Vagina (tissue), 2 donors: ENCODE results near the gene CPT1C. TPM values are rescaled to one million over a fixed set of nuclear protein-coding genes. Genes with fewer than 3 reads are reported as not detected.

Experiments used
- DNase-seq, 2 donors: peaks; one replicate each; pipeline ENCODE4 v3.0.0-alpha.2; 2017; ENCODE audit errors: extremely low spot score in 2 of 2
- H3K27ac ChIP-seq: fragments of 200-600 bp; sonication (generic); one replicate; pipeline ENCODE4 v1.5.1; 2019
- H3K27me3 ChIP-seq: fragments of 200-600 bp; sonication (generic); one replicate; pipeline ENCODE4 v1.5.1; 2019
- H3K36me3 ChIP-seq, 2 donors: fragments of 200-600 bp; sonication (generic); one replicate each; pipeline ENCODE4 v1.5.1; 2017 to 2019
- H3K4me1 ChIP-seq: fragments of 200-600 bp; sonication (generic); one replicate; pipeline ENCODE4 v1.5.1; 2019
- H3K4me3 ChIP-seq, 2 donors: fragments of 200-600 bp; sonication (generic); 1 replicate in 1 of 2; 2 replicates in 1 of 2; pipeline ENCODE4 v1.5.1; 2016 to 2019
- H3K9me3 ChIP-seq: fragments of 200-600 bp; sonication (generic); one replicate; pipeline ENCODE4 v1.5.1; 2019
- POLR2A ChIP-seq, 2 donors: fragments of 450-650 bp; IDR thresholded peaks; one replicate each; pipeline ENCODE4 v1.6.1; 2017; ENCODE audit warnings: antibody characterized with exemption in 2 of 2, mild to moderate bottlenecking in 2 of 2, moderate library complexity in 2 of 2
- POLR2AphosphoS5 ChIP-seq, 2 donors: sonication (generic); formaldehyde crosslinking; IDR thresholded peaks; one replicate each; pipeline ENCODE4 v1.9.0; 2017; ENCODE audit warnings: antibody characterized with exemption in 2 of 2, mild to moderate bottlenecking in 2 of 2, low read depth in 1 of 2; ENCODE audit not compliant: insufficient read depth in 1 of 2
- intact Hi-C: fragments of 100-400 bp; cut with DNase I; formaldehyde crosslinking; loops from one replicate; pipeline ENCODE4 v1.15.1; 2023
- microRNA-seq: library from miRNA; unstranded; fragments of <30 nt; microRNA quantifications from one replicate; pipeline ENCODE4, GENCODE V29; 2017; ENCODE audit warnings: borderline number of aligned reads, borderline replicate concordance
- small RNA-seq: library from RNA; depleted of rRNA; stranded (forward); fragments of <200 nt; gene quantifications from one replicate; pipeline ENCODE3, GENCODE V24; 2016
- total RNA-seq: library from RNA; depleted of rRNA; stranded (reverse); fragments of >200 nt; gene quantifications from one replicate; pipeline ENCODE4 v1.2.3, GENCODE V29; 2016
- TF ChIP-seq, protein P1 (sequence below), 3 experiments: fragments of 450-650 bp in 2 of 3; fragments of 200-600 bp in 1 of 3; sonication (generic) in 1 of 3; IDR thresholded peaks; one replicate each; pipeline ENCODE4 v1.5.1; 2017 to 2019; ENCODE audit warnings: antibody characterized with exemption in 3 of 3, mild to moderate bottlenecking in 2 of 3, moderate library complexity in 2 of 3

The CPT1C gene
- total RNA-seq, 1 donor from 2014 or later = 12.3 TPM

DNA sequence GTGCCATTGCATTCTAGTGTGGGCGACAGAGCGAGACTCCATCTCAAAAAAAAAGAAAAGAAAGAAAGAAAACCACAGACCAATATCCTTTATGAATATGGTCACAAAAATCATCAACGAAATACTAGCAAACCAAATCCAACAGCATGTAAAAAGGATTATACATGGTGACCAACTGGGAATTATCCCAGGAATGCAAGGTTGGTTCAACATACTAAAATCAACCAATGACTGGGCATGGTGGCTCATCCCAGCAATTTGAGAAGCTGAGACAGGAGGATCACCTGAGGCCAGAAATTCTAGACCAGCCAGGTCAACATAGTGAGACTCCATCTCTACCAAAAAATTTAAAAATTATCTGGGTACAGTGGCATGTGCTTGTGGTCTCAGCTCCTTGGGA is 65.0 kb downstream of the CPT1C start:
- H3K4me3 ChIP-seq = no peak overlapping the region
- peaks cover 4% of the 10 kb centered on the region for H3K9me3 ChIP-seq
- intact Hi-C loops = loop anchor here (10.0 kb wide), 1 partner anchor 99 kb away; the partner anchor contains the start of gene PTOV1
- H3K27ac ChIP-seq = no peak overlapping the region
- H3K27me3 ChIP-seq = no peaks in the 10 kb centered on the region
- no peaks in the 10 kb centered on the region for H3K36me3 ChIP-seq
- TF ChIP-seq POLR2A (IDR thresholded peaks at IDR 0.05) = no peak
- TF ChIP-seq POLR2AphosphoS5 (IDR thresholded peaks at IDR 0.05; ENCODE audit: insufficient read depth in 1 of 2, low read depth in 1 of 2) = no peak
- TF ChIP-seq, protein P1, sequence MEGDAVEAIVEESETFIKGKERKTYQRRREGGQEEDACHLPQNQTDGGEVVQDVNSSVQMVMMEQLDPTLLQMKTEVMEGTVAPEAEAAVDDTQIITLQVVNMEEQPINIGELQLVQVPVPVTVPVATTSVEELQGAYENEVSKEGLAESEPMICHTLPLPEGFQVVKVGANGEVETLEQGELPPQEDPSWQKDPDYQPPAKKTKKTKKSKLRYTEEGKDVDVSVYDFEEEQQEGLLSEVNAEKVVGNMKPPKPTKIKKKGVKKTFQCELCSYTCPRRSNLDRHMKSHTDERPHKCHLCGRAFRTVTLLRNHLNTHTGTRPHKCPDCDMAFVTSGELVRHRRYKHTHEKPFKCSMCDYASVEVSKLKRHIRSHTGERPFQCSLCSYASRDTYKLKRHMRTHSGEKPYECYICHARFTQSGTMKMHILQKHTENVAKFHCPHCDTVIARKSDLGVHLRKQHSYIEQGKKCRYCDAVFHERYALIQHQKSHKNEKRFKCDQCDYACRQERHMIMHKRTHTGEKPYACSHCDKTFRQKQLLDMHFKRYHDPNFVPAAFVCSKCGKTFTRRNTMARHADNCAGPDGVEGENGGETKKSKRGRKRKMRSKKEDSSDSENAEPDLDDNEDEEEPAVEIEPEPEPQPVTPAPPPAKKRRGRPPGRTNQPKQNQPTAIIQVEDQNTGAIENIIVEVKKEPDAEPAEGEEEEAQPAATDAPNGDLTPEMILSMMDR (IDR thresholded peaks at IDR 0.05) = no peak
- H3K4me1 ChIP-seq = no peaks in the 10 kb centered on the region
- no peak for DNase-seq

DNA sequence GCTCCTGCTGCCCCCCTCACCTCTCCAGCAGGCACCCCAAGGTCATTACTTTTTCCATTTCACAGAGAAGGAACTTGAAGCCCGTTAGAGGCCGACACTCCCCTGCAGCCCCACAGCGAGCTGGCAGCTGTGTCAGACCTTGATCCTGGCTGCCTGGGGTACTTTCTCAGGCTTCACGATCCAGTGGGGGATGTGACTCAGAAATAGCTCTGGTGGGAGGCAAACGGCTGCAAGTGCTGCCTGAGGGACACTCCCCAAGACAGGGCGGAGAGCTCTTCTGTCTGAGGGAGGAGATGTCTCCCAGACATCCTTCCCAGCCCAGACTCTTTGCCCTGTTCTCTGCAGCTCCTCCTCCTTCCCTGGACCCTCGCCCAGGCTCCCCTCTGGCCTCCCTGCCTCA is 67.4 kb downstream of the CPT1C start:
- Histone ChIP-seq H3K27ac (no peak overlapping the region), H3K4me3 (no peak overlapping the region), H3K9me3 (peaks cover 4% of the 10 kb centered on the region), H3K27me3 (no peaks in the 10 kb centered on the region), H3K36me3 (no peaks in the 10 kb centered on the region), H3K4me1 (no peaks in the 10 kb centered on the region)
- intact Hi-C loops = loop anchor here (10.0 kb wide), 1 partner anchor 97 kb away; the partner anchor contains the start of gene PTOV1
- DNase-seq = no peak
- TF ChIP-seq POLR2AphosphoS5 (IDR thresholded peaks at IDR 0.05; ENCODE audit: insufficient read depth in 1 of 2, low read depth in 1 of 2) (no peak), POLR2A (IDR thresholded peaks at IDR 0.05) (no peak)
- TF ChIP-seq, protein P1 (IDR thresholded peaks at IDR 0.05) = no peak

DNA sequence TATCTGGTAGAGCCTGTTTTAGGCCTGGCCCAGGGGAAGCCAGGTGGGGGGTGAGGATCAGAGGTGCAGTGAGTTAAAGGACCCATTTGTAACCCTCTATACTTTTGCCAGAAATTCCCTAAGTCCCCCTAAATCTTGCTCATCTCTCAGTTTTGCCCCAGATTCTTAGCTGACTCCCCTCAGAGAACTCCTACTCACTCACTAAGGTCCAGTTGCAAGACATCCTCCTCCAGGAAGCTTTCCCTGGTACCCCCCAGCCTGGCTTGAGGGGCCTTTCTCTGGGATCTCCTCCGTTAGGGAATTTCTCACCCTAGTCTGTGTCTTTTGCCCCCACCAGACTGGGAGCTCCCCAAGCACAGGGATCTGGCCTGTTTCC is 70.3 kb downstream of the CPT1C start:
- Histone ChIP-seq H3K27me3 (no peaks in the 10 kb centered on the region), H3K36me3 (no peaks in the 10 kb centered on the region), H3K9me3 (peaks cover under 1% of the 10 kb centered on the region), H3K27ac (peak overlapping the region; percentile 69), H3K4me3 (no peak overlapping the region), H3K4me1 (peaks cover 7% of the 10 kb centered on the region)
- no peak for DNase-seq
- intact Hi-C loops = no loop called here
- TF ChIP-seq POLR2AphosphoS5 (IDR thresholded peaks at IDR 0.05; ENCODE audit: insufficient read depth in 1 of 2, low read depth in 1 of 2) = no peak

DNA sequence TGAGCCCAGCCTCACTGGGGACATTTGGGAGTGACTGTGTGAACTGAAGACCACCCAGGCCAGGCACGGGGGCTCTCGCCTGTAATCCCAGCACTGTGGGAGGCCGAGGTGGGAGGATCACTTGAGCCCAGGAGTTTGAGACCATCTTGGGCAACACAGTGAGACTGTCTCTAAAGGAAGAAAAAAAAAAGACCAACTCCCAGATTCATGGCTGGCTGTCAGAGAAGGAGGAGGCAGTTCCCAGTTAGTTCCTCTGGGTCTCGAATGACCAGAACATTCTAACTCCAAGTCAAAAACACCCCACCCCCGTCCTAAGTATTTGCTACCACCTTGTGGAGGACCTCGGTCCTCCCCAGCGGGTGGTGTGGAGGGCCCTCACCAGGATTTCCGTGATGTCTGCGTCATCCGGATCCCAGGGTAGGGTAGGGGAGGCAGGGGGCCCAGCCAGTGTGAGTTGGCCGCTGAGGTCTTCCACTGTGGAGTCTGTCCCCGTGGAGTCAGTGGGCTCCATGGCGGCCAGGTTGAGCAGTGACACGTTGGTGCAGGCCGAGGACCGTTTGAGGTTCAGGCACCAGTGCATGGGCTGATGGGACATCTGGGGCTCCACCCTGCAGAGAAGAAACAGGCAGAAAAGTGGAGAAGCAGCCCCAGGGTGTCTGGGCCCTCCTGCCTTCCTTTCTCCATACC is 70.9 kb downstream of the CPT1C start:
- TF ChIP-seq POLR2A (IDR thresholded peaks at IDR 0.05) (no peak), POLR2AphosphoS5 (IDR thresholded peaks at IDR 0.05; ENCODE audit: insufficient read depth in 1 of 2, low read depth in 1 of 2) (no peak)
- TF ChIP-seq, protein P1 (IDR thresholded peaks at IDR 0.05) = no peak
- no peak for DNase-seq
- Histone ChIP-seq H3K27ac (peak overlapping the region; percentile 69), H3K27me3 (no peaks in the 10 kb centered on the region), H3K9me3 (no peaks in the 10 kb centered on the region), H3K4me3 (no peak overlapping the region), H3K36me3 (no peaks in the 10 kb centered on the region), H3K4me1 (peaks cover 7% of the 10 kb centered on the region)
- intact Hi-C loops = no loop called here

DNA sequence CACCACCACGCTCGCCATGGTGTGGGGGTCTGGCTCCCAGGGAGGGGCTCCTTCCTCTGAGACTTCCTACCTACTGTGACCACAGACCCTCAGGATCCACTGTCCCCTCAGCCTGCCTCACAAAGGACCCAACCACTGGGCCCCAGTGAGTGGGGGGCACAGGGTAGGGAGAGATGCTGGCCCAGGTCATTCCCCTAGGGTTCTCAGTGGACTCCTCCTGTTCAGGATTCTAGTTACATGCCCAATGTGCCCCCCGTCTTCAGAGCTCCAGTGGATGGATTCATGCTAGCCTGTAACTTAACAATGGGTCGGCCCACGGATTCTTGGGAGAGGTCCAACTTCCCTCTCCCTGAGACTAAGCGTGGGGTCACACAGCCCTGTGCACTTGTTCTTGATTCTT is 72.3 kb downstream of the CPT1C start, which contains the start of gene TSKS:
Gene TSKS (minus strand): TSS at position 77 of the 400 bp plus-strand sequence. CDS start 59 bp downstream, at position 18.
- Histone ChIP-seq H3K27me3 (no peaks in the 10 kb centered on the region), H3K4me1 (peaks cover 16% of the 10 kb centered on the region), H3K9me3 (no peaks in the 10 kb centered on the region), H3K36me3 (no peaks in the 10 kb centered on the region), H3K27ac (peak within 1 kb of the TSS; percentile 69), H3K4me3 (no peak within 1 kb of the TSS)
- TF ChIP-seq POLR2A (IDR thresholded peaks at IDR 0.05) (no peak), POLR2AphosphoS5 (IDR thresholded peaks at IDR 0.05; ENCODE audit: insufficient read depth in 1 of 2, low read depth in 1 of 2) (no peak)
- TF ChIP-seq, protein P1 (IDR thresholded peaks at IDR 0.05) = no peak
- no peak for DNase-seq
- intact Hi-C loops = no loop called here

Small RNA genes within 50 kb of the gene (microRNA-seq; reads per million reads assigned to microRNA genes)
- not detected for gene MIR5088

Small RNA genes within 50 kb of the gene (small RNA-seq; reads per million reads assigned to genes)
- not detected for gene MIR5088

Other genes starting within 250 kb of the CPT1C start
- 0.74 TPM for gene SLC17A7, start 249.6 kb upstream of the CPT1C start, total RNA-seq
- gene PIH1D1, start 239.3 kb upstream of the CPT1C start, total RNA-seq = 96.3 TPM
- gene ALDH16A1, start 237.9 kb upstream of the CPT1C start, total RNA-seq = 29.5 TPM
- 10.1 TPM for gene FLT3LG, start 216.9 kb upstream of the CPT1C start, total RNA-seq
- 3,900 TPM for gene RPL13A, start 203.5 kb upstream of the CPT1C start, total RNA-seq
- gene RPS11, start 194.7 kb upstream of the CPT1C start, total RNA-seq = 4,897 TPM
- gene FCGRT, start 178.5 kb upstream of the CPT1C start, total RNA-seq = 166 TPM
- gene RCN3, start 163.1 kb upstream of the CPT1C start, total RNA-seq = 22.6 TPM
- 72.2 TPM for gene NOSIP, start 110.6 kb upstream of the CPT1C start, total RNA-seq
- 5.4 TPM for gene PRRG2, start 109.8 kb upstream of the CPT1C start, total RNA-seq
- gene PRR12, start 99.9 kb upstream of the CPT1C start, total RNA-seq = 15.5 TPM
- gene RRAS, start 51.0 kb upstream of the CPT1C start, total RNA-seq = 112 TPM
- gene SCAF1, start 48.9 kb upstream of the CPT1C start, total RNA-seq = 20.4 TPM
- gene IRF3, start 25.3 kb upstream of the CPT1C start, total RNA-seq = 59.4 TPM
- gene BCL2L12, start 25.2 kb upstream of the CPT1C start, total RNA-seq = 14.7 TPM
- gene PRMT1, start 13.8 kb upstream of the CPT1C start, total RNA-seq = 156 TPM
- 2.7 TPM for gene ADM5, start 1.5 kb upstream of the CPT1C start, total RNA-seq
- gene TSKS, start 72.2 kb downstream of the CPT1C start, total RNA-seq = 1.2 TPM
- gene AP2A1, start 75.9 kb downstream of the CPT1C start, total RNA-seq = 80.8 TPM
- 11.5 TPM for gene FUZ, start 122.2 kb downstream of the CPT1C start, total RNA-seq
- gene MED25, start 127.2 kb downstream of the CPT1C start, total RNA-seq = 25.0 TPM
- 109 TPM for gene PTOV1, start 160.0 kb downstream of the CPT1C start, total RNA-seq
- gene PNKP, start 176.5 kb downstream of the CPT1C start, total RNA-seq = 40.3 TPM
- gene AKT1S1, start 186.2 kb downstream of the CPT1C start, total RNA-seq = 16.9 TPM
- 34.9 TPM for gene TBC1D17, start 186.6 kb downstream of the CPT1C start, total RNA-seq
- gene IL4I1, start 205.8 kb downstream of the CPT1C start, total RNA-seq = not detected
- 5.6 TPM for gene ATF5, start 238.1 kb downstream of the CPT1C start, total RNA-seq
- 38.5 TPM for gene NUP62, start 238.4 kb downstream of the CPT1C start, total RNA-seq